GM19468 (cell line): Measurements from ENCODE around the gene ARHGEF19.

ENCODE experiments used
- ATAC-seq: cut with Tn5 transposase; IDR thresholded peaks from one replicate; pipeline ENCODE4 v1.9.1; 2021; ENCODE audit warnings: mild to moderate bottlenecking, moderate library complexity, moderate number of reproducible peaks; ENCODE audit not compliant: unreplicated experiment; ENCODE audit errors: extremely low read depth

Gene ARHGEF19

GRCh38 chr1:16155537-16156410, 56.7 kb downstream of the ARHGEF19 start, which contains the start of gene EPHA2:
Gene EPHA2 (minus strand): TSS chr1:16156069. CDS start chr1:16155932, 137 bp downstream.
- no peak for ATAC-seq

GRCh38 chr1:16153999-16154673, 58.3 kb downstream of the ARHGEF19 start:
- no peak for ATAC-seq

- no peak for ATAC-seq
These were observed 59.1 kb downstream of the ARHGEF19 start for GRCh38 chr1:16153096-16153998.

- no peak for ATAC-seq
These were observed 59.9 kb downstream of the ARHGEF19 start for GRCh38 chr1:16152481-16153087.

- no peak for ATAC-seq
These were observed 60.5 kb downstream of the ARHGEF19 start for GRCh38 chr1:16151995-16152384.

- no peak for ATAC-seq
These were observed 61.1 kb downstream of the ARHGEF19 start for GRCh38 chr1:16151196-16151994.

GRCh38 chr1:16150508-16150907, 61.9 kb downstream of the ARHGEF19 start:
- ATAC-seq, result no peak

- no peak for ATAC-seq
These were observed 62.6 kb downstream of the ARHGEF19 start for GRCh38 chr1:16149702-16150488.

GRCh38 chr1:16149146-16149545, 63.3 kb downstream of the ARHGEF19 start:
- ATAC-seq, result no peak

- ATAC-seq, result no peak
These were observed 63.9 kb downstream of the ARHGEF19 start for GRCh38 chr1:16148329-16149092.
